PC-9 (cell line): ENCODE measurements around the gene HOOK1. TPM values are rescaled to one million over a fixed set of nuclear protein-coding genes. Genes with fewer than 3 reads are reported as not detected.

ENCODE experiments used
- BruUV-seq: library from RNA; stranded (reverse); fragments of 400-500 nt; replicated peaks from 2 replicates; lab custom pipeline; 2021; lab: Mats Ljungman, UMichigan
- CTCF ChIA-PET: fragments of 300-600 bp; sonication (Branson Sonifier 250); formaldehyde crosslinking; loops from one replicate; lab custom pipeline; 2022; ENCODE audit warnings: antibody characterized with exemption; lab: Charles Lee
- POLR2A ChIA-PET: fragments of 300-600 bp; sonication (Branson Sonifier 250); formaldehyde crosslinking; loops from one replicate; lab custom pipeline; 2022; ENCODE audit warnings: antibody characterized with exemption; ENCODE audit not compliant: unreplicated experiment; lab: Charles Lee
- DNase-seq, 2 experiments: peaks; one replicate each; pipeline versions ENCODE4 v3.0.0 to v3.0.0-alpha.2; 2015 to 2022; ENCODE audit warnings: mixed read lengths in 1 of 2
- H2AFZ ChIP-seq: fragments of 200-600 bp; sonication (generic); 2 replicates; pipeline ENCODE4 v1.8.1; 2017; ENCODE audit warnings: antibody characterized with exemption
- H3F3A ChIP-seq: fragments of 200-600 bp; sonication (generic); 2 replicates; pipeline ENCODE4 v1.8.1; 2017; ENCODE audit warnings: antibody characterized with exemption, mild to moderate bottlenecking, low read depth; ENCODE audit not compliant: insufficient read depth
- H3K27ac ChIP-seq: fragments of 200-600 bp; sonication (generic); 2 replicates; pipeline ENCODE4 v1.6.1; 2016; ENCODE audit warnings: mixed run types
- H3K27me3 ChIP-seq: fragments of 200-600 bp; sonication (generic); 2 replicates; pipeline ENCODE4 v1.6.1; 2016; ENCODE audit warnings: low read depth, mixed run types; ENCODE audit not compliant: insufficient read depth
- H3K36me3 ChIP-seq: fragments of 200-600 bp; sonication (generic); 2 replicates; pipeline ENCODE4 v1.6.1; 2016; ENCODE audit warnings: low read depth, mixed run types
- H3K4me1 ChIP-seq: fragments of 200-600 bp; sonication (generic); replicated peaks from 2 replicates; pipeline ENCODE4 v1.6.1; 2016; ENCODE audit warnings: mixed run types; ENCODE audit not compliant: insufficient read depth
- H3K4me2 ChIP-seq: fragments of 200-600 bp; sonication (generic); 2 replicates; pipeline ENCODE4 v1.6.1; 2017; ENCODE audit warnings: mixed run types
- H3K4me3 ChIP-seq: fragments of 200-600 bp; sonication (generic); 2 replicates; pipeline ENCODE4 v1.6.1; 2016; ENCODE audit warnings: mixed run types
- H3K79me2 ChIP-seq: fragments of 200-600 bp; sonication (generic); 2 replicates; pipeline ENCODE4 v1.6.1; 2017; ENCODE audit warnings: low read depth, mixed run types
- H3K9me2 ChIP-seq: fragments of 200-600 bp; sonication (generic); 2 replicates; pipeline ENCODE4 v1.8.1; 2017; ENCODE audit warnings: mild to moderate bottlenecking; ENCODE audit not compliant: insufficient read depth
- H3K9me3 ChIP-seq: fragments of 200-600 bp; sonication (generic); 2 replicates; pipeline ENCODE4 v1.8.1; 2016; ENCODE audit warnings: low read depth; ENCODE audit not compliant: insufficient read depth
- H4K20me1 ChIP-seq: fragments of 200-600 bp; sonication (generic); 2 replicates; pipeline ENCODE4 v1.8.1; 2017; ENCODE audit not compliant: insufficient read depth
- EZH2 ChIP-seq: fragments of 200-600 bp; sonication (generic); IDR thresholded peaks from 2 replicates; pipeline ENCODE4 v1.8.0; 2017; ENCODE audit warnings: antibody characterized with exemption, low read depth
- intact Hi-C: fragments of 100-400 bp; cut with micrococcal nuclease; formaldehyde crosslinking; loops from one replicate; pipeline ENCODE4 v1.10.0; 2022; ENCODE audit not compliant: unreplicated experiment
- total RNA-seq: library from RNA; stranded (reverse); gene quantifications from 2 replicates; pipeline ENCODE4 v1.2.3, GENCODE V29; 2021
- TF ChIP-seq, protein P1 (sequence below): fragments of 200-600 bp; sonication (generic); conservative IDR thresholded peaks from 2 replicates; pipeline ENCODE4 v1.6.1; 2017; ENCODE audit warnings: mixed run types, antibody characterized with exemption, mild to moderate bottlenecking, moderate library complexity

HOOK1 gene
- total RNA-seq, 1 experiment from 2014 or later, result 23.7 TPM

GRCh38 chr1:59845091-59845490 is 30.3 kb downstream of the HOOK1 start:
- no peaks in the 10 kb centered on the region for H3K9me3 ChIP-seq
- TF ChIP-seq, protein P1, sequence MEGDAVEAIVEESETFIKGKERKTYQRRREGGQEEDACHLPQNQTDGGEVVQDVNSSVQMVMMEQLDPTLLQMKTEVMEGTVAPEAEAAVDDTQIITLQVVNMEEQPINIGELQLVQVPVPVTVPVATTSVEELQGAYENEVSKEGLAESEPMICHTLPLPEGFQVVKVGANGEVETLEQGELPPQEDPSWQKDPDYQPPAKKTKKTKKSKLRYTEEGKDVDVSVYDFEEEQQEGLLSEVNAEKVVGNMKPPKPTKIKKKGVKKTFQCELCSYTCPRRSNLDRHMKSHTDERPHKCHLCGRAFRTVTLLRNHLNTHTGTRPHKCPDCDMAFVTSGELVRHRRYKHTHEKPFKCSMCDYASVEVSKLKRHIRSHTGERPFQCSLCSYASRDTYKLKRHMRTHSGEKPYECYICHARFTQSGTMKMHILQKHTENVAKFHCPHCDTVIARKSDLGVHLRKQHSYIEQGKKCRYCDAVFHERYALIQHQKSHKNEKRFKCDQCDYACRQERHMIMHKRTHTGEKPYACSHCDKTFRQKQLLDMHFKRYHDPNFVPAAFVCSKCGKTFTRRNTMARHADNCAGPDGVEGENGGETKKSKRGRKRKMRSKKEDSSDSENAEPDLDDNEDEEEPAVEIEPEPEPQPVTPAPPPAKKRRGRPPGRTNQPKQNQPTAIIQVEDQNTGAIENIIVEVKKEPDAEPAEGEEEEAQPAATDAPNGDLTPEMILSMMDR, result no peak
- no peak for TF ChIP-seq EZH2
- H3K27ac ChIP-seq, result no peak overlapping the region
- H3K4me2 ChIP-seq, result no peak overlapping the region
- peaks cover 20% of the 10 kb centered on the region; the same call in 1 of the 2 replicates for H3K36me3 ChIP-seq
- intact Hi-C loops, result no loop called here
- no peaks in the 10 kb centered on the region for H3K79me2 ChIP-seq
- no peaks in the 10 kb centered on the region for H4K20me1 ChIP-seq
- DNase-seq, result no peak
- no peak overlapping the region for H3K4me3 ChIP-seq
- H3K9me2 ChIP-seq, result no peaks in the 10 kb centered on the region
- H3F3A ChIP-seq, result no peaks in the 10 kb centered on the region
- no TSS peak for BruUV-seq
- CTCF ChIA-PET, result no interaction called here
- no peak overlapping the region for H2AFZ ChIP-seq
- no peaks in the 10 kb centered on the region for H3K4me1 ChIP-seq
- no peaks in the 10 kb centered on the region for H3K27me3 ChIP-seq
- POLR2A ChIA-PET, result no interaction called here

GRCh38 chr1:59846209-59846894 is 31.6 kb downstream of the HOOK1 start:
- Histone ChIP-seq H3K9me3 (no peaks in the 10 kb centered on the region), H3K4me2 (no peak overlapping the region), H3K36me3 (peaks cover 14% of the 10 kb centered on the region; the same call in 1 of the 2 replicates), H4K20me1 (no peaks in the 10 kb centered on the region), H3K4me3 (no peak overlapping the region), H3F3A (no peaks in the 10 kb centered on the region), H3K9me2 (no peaks in the 10 kb centered on the region), H3K27ac (no peak overlapping the region), H3K79me2 (no peaks in the 10 kb centered on the region), H3K27me3 (no peaks in the 10 kb centered on the region), H2AFZ (no peak overlapping the region), H3K4me1 (no peaks in the 10 kb centered on the region)
- intact Hi-C loops, result no loop called here
- CTCF ChIA-PET, result no interaction called here
- TF ChIP-seq EZH2, result no peak
- TF ChIP-seq, protein P1, result no peak
- DNase-seq, result no peak
- POLR2A ChIA-PET, result no interaction called here
- BruUV-seq, result no TSS peak

DNA sequence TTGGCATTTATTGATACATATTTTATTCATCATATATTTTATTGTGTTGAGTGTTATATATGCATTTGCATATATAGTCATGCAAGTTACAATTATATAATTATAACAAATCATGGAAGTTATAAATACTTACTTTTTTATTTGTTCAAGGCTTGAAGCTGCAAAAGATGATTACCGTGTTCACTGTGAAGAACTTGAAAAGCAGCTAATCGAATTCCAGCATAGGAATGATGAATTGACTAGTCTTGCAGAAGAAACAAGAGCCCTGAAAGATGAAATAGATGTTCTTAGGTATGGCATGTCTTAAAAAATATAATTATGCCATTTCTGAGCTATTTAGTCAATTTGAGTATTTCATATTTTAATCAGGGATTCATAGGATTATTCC is 32.1 kb downstream of the HOOK1 start:
- ChIA-PET POLR2A (no interaction called here), CTCF (no interaction called here)
- Histone ChIP-seq H3K27me3 (no peaks in the 10 kb centered on the region), H4K20me1 (no peaks in the 10 kb centered on the region), H3K9me2 (no peaks in the 10 kb centered on the region), H3K4me3 (no peak overlapping the region), H3K27ac (no peak overlapping the region), H2AFZ (no peak overlapping the region), H3K4me2 (no peak overlapping the region), H3K9me3 (no peaks in the 10 kb centered on the region), H3K79me2 (no peaks in the 10 kb centered on the region), H3K4me1 (no peaks in the 10 kb centered on the region), H3F3A (no peaks in the 10 kb centered on the region), H3K36me3 (peaks cover 14% of the 10 kb centered on the region; the same call in 1 of the 2 replicates)
- no TSS peak for BruUV-seq
- TF ChIP-seq, protein P1, result no peak
- TF ChIP-seq EZH2, result no peak
- no peak for DNase-seq
- intact Hi-C loops, result no loop called here
